Measurements from ENCODE around the gene ISLR2.

ISLR2 gene

DNA sequence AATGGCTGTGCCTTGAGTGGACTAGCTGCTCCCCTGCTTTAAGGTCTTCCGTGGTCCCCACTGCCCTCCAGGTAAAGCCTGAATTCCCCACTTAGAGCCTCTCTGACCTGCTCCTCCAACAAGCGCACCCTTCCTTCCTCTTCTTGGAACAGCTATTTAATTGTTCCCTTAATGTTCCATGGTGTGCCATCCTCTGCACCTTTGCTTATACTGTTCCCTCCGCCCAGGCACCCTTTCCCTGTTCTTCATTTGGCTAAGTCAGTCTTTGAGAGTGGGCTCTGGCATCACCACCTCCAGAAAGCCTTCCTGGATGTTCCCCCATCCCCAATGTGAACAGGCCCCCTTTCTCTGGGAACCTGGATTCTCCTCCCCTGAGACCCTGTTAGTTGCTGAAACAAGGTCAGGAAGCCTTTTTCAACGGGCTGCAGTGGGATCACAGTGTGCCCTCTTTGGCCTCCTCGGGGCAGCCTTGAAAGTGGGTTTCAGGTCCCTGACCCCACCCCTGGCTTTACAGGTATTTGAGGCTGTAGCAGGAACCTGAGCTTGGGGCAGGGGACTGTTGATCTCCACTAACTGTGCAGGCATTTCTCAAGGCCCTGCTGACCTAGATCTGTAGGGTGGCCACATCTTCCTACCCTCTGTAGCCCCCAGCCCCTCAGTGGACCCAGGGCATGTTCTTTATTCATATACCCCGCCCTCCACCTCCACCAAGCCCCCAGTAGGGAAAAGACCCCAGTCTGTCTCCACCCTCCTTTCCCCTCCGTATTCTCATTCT lies 48.1 kb downstream of the ISLR2 start:
- no peak for DNase-seq

DNA sequence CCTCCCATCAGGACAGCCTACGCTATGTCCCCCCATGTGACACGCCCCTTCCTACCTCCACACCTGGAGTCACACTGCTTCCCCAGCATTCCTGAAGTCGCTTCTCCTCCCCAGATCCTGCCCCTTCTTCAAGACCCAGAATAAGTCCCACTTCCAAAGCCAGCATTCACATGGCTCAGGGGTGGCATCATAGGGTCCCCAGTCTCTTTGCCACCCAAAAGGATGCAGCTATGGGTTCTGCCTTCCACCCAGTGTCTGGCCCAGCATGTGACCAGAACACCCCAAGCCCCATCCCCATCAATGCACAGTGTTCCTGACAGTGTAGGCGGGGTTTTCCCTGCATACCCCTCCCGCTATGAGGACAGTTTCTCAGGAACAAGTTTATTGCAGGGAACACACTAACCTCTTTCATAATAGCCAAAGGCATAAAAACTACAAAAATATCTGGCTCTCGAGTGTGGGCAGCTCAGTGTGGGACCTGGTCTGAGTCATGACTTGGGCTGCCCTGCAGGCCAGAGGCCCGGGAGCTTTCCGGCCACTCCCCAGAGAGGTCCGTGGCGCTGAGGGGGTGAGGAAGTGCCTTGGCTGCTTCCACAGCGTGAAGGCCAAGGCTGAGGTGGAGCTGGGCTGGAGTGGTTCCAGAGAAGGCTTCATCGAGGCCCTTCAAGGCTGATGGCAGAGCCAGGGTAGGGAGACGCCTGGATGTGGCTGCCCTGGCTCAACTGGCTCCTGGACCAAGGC lies 48.9 kb downstream of the ISLR2 start:
- no peak for DNase-seq

DNA sequence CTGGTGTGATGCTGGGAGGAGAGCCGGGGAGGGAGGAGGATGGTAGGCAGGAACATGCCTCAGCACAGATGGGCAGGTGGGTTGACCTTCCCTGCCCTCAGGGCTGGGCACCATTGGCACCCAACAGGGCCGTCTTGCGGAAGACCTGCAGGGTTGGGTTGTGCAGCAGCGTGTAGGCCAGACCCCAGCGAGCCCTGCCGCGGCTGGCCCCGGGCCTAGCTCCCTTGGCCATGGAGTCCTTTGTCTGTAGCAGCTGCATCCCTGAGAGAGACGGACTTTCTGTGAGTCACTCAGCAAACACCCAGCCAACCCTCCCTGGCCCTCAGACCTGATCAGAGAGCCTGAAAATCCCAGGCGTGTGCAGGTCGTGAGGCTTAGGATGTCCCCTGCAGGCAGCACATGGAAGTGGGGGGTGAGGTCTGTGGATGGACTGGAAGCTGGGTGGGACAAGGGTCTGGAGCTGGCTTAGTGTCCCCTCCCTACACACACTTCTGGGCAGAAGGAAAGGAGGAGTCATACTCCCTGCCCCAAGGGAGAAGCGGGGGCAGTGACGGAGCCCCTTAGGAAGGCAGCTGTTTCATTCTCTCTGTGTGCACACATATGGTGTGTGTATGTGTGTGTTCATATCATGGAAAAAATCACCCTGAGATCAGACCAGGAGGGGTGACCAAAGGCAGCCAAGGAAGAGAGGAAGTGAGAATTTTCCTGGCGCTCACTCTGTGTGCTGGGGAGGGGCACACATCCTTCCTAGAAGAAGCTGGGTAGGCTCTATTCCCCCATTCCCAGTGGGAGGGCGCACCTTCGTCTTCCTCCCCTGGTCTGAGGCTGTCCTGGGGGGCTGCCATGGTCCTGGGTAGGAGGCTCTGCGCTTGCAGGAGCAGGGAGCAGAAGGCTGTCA lies 49.8 kb downstream of the ISLR2 start:
- no peak for DNase-seq

DNA sequence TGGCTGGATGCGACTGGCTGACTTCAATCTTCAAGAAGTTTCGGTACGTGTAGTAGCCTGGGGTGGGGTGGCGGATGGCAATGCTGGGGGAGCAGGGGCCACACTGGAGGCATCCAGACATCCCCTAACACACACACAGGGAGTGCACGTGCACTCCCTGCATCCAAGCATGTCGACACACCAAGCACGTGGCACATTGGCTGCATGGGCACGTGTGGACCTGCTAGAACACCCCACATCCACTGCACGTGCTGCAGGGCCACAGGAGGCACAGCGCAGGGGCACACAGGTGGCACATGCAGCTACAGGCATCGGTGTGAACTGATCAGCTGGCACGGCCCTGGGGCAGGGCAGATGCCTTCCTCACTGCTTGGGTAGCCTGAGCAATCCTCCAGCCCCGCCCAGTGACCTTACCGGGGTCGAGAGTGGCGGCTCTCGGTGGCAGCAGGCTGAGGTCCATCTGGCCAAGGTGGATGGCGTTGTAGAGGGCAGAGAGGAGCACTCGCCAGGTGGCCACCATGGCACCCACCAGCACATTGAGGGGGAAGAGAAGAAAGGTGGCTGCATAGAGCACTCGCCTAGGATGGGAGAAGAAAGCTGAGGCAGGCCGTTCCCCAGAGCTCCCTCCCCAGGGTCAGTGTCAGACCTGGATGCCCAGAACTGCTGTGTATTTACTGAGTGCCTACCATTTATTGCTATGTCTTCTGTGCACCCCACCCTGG lies 50.7 kb downstream of the ISLR2 start:
- no peak for DNase-seq

DNA sequence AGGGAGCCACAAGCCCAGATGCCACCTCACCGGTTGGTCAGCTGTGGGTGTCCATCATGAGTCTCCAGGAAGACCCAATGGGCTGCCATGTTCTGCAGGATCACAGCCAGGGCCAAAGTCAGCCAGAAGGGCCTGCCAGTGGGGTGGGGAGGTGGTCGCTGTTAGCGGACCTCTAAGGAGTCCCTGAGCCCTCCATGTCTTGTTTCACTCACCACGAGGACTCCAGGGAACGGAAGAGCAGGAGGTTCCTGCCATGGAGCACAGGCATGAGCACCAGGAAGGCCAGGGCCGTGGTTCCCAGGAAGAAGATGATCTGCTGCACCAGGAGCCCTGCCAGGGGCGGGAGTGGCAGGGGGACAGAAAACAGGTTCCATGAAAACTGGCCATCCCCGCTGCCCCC lies 51.7 kb downstream of the ISLR2 start:
- DNase-seq = no peak

DNA sequence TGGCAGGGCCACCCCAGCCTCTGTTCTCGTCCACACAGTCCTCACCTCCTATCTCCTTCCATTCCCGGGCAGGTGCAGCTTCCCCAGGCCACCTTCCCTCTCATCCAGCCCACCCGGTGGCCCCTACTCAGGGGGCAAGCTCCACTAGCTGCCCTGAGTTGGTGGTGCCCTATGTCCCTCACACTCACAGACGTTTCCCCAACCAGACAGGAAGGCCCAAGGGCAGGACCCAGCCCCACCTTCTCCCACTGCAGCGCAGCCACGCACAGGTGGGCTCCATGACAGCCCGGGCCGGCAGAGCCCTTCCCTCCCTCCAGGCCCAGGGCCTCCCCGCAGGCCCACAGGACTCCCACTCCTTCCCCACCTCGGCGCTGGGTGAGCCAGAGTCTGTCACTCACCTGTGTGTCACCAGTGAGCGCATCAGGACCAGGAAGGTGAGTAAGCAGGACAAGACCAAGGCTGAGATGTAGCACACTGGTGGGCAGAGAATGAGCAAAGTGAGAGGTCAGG lies 54.3 kb downstream of the ISLR2 start:
- DNase-seq = no peak

DNA sequence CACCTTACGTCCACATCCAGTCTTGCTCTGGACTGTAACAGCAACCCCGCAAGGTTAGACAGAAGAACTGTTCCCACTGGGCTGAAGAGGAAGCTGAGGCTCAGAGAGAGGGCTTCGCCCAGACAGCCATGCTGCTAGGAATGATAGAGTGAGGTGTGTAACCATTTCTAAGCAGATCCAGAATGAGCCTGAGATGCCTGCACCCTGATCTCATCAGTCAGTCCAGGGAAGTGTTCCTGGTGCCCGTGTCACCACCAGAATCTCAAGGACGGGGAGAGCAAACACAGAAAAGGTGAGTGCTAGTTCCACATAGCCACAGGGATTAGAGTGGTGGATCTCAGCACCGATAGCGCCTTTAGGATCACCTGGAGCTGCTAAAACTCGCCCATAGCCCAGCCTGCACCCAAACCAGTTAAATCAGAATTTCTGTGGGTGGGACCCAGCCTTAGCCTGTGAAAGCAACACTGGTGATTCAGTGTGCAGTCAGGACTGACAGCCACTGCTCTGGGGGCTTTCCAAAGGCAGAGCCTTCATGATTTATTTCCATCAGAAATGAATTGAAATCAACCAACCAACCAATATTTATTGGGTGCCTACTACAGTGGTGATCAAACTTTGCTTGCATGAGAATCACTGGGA lies 55.4 kb downstream of the ISLR2 start:
- DNase-seq = no peak
